D721Med (cell line): ENCODE results near the gene ATL1.
"Not testable (repeated sequence)": the region's sequence is repeated elsewhere in the genome, so short reads cannot be mapped to it uniquely, and the experiment has no call there.

ENCODE experiments used
- DNase-seq: peaks from one replicate; pipeline ENCODE4 v3.0.0; 2011; ENCODE audit warnings: low spot score; ENCODE audit not compliant: insufficient read length
- FAIRE-seq: peaks from 2 replicates; lab custom pipeline; 2011; peaks lifted over from hg19 to GRCh38; lab: Jason Lieb, UNC
- CTCF ChIP-seq: IDR thresholded peaks from 2 replicates; pipeline ENCODE4 v1.5.1; 2012; ENCODE audit warnings: mild to moderate bottlenecking, control low read depth; ENCODE audit not compliant: insufficient read depth; ENCODE audit errors: missing control alignments

ATL1 gene

GRCh38 chr14:50550294-50550693, 9.7 kb upstream of the ATL1 start:
- DNase-seq = no peak
- TF ChIP-seq CTCF = no peak
- FAIRE-seq = no peak

- FAIRE-seq (no peak), DNase-seq (no peak)
- TF ChIP-seq CTCF = no peak
Observed at GRCh38 chr14:50551877-50552276, 8.1 kb upstream of the ATL1 start.

- FAIRE-seq, DNase-seq: not testable (repeated sequence)
Observed at GRCh38 chr14:50552796-50553195, 7.1 kb upstream of the ATL1 start.

GRCh38 chr14:50560931-50561285, 963 bp downstream of the ATL1 start:
- DNase-seq (no peak), FAIRE-seq (no peak)
- TF ChIP-seq CTCF = no peak

GRCh38 chr14:50562841-50563240, 2.9 kb downstream of the ATL1 start:
- FAIRE-seq = no peak
- TF ChIP-seq CTCF = no peak
- DNase-seq = no peak

- FAIRE-seq (no peak), DNase-seq (no peak)
- TF ChIP-seq CTCF = no peak
Observed at GRCh38 chr14:50569714-50570274, 9.8 kb downstream of the ATL1 start.

- no peak for DNase-seq
- FAIRE-seq = no peak
- no peak for TF ChIP-seq CTCF
Observed at GRCh38 chr14:50573862-50574261, 13.9 kb downstream of the ATL1 start.

GRCh38 chr14:50575769-50576168, 15.8 kb downstream of the ATL1 start:
- no peak for FAIRE-seq
- TF ChIP-seq CTCF = no peak
- no peak for DNase-seq
